Kidney epithelial cell (primary cell): ENCODE measurements around the gene CCDC124. TPM values are rescaled to one million over a fixed set of nuclear protein-coding genes. Genes with fewer than 3 reads are reported as not detected.

ENCODE experiments used
- total RNA-seq: library from RNA; depleted of rRNA; stranded (reverse); fragments of >200 nt; gene quantifications from 2 replicates; pipeline ENCODE4 v1.2.3, GENCODE V29; 2015

Gene CCDC124
- total RNA-seq, 1 donor from 2014 or later: 104 TPM

Other genes with a start within 250 kb of the CCDC124 start
- gene UNC13A, start 244.7 kb upstream of the CCDC124 start, total RNA-seq: 0.27 and 2.0 TPM in 2 replicates
- 43.1 and 57.4 TPM in 2 replicates for gene MAP1S, start 213.5 kb upstream of the CCDC124 start, total RNA-seq
- 1.5 and 3.8 TPM in 2 replicates for gene FCHO1, start 181.5 kb upstream of the CCDC124 start, total RNA-seq
- 11.5 and 13.6 TPM in 2 replicates for gene B3GNT3, start 137.9 kb upstream of the CCDC124 start, total RNA-seq
- not detected in 2 replicates for gene INSL3, start 111.5 kb upstream of the CCDC124 start, total RNA-seq
- gene JAK3, start 85.0 kb upstream of the CCDC124 start, total RNA-seq: 8.9 and 11.0 TPM in 2 replicates
- 2,478 and 2,480 TPM in 2 replicates for gene RPL18A, start 73.1 kb upstream of the CCDC124 start, total RNA-seq
- gene SLC5A5, start 61.1 kb upstream of the CCDC124 start, total RNA-seq: 0.13 TPM in 1 of 2 replicates, not detected in the other
- gene KCNN1, start 34.1 kb downstream of the CCDC124 start, total RNA-seq: 2.3 and 4.7 TPM in 2 replicates
- gene ARRDC2, start 75.2 kb downstream of the CCDC124 start, total RNA-seq: 8.4 and 12.5 TPM in 2 replicates
- 0.07 TPM in 1 of 2 replicates, not detected in the other for gene IL12RB1, start 153.9 kb downstream of the CCDC124 start, total RNA-seq
- 4.6 and 4.8 TPM in 2 replicates for gene MAST3, start 164.8 kb downstream of the CCDC124 start, total RNA-seq
- 41.4 and 42.4 TPM in 2 replicates for gene PIK3R2, start 220.1 kb downstream of the CCDC124 start, total RNA-seq
- 9.2 and 14.1 TPM in 2 replicates for gene IFI30, start 240.8 kb downstream of the CCDC124 start, total RNA-seq